Measurements from ENCODE around the gene BCL2L1.
"Not testable (repeated sequence)": the region's sequence is repeated elsewhere in the genome, so short reads cannot be mapped to it uniquely, and the experiment has no call there.

Gene BCL2L1

DNA sequence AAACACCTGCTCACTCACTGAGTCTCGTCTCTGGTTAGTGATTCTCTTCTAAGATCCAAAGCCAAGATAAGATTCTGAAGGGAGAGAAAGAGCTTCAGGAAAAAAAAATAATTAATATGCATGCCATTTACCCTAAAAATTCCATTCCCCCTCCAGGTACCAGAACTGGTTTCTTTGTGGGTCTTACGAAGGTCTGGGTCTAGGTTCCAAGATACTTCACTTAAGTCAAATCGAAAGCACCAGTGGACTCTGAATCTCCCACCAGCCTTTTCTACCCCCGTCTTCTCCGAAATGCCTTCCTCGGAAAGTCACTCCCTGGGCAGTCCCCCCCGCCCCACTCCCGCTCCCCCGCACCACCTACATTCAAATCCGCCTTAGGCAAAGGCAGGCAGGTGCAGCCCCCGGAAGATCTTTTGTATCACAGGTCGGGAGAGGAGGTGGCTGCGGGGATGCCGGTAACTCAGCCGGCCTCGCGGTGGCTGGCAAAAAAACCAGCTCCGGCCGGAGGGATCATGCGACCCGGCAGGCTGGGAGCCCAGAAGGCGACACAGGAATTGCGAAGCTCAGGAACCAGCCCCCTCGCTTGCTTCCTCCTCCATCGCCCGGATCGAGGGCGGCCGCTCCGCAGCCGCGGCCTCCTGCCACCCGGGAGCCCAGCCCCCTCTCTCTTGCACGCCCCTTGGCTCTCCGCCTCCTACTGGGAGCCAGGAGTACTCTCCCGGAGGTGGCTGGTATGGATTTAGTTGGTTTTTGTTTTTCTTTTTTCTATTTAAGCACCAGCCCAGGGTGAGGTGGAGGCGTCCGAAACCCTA is at the start of gene BCL2L1:
BCL2L1 (minus strand) TSS at position 612 of the 812 bp plus-strand sequence. CDS start 650 bp downstream, outside the sequence.
- peak; percentile 66 to 75 for DNase-seq (ENCODE audit: low read depth in 2 of 2)

DNA sequence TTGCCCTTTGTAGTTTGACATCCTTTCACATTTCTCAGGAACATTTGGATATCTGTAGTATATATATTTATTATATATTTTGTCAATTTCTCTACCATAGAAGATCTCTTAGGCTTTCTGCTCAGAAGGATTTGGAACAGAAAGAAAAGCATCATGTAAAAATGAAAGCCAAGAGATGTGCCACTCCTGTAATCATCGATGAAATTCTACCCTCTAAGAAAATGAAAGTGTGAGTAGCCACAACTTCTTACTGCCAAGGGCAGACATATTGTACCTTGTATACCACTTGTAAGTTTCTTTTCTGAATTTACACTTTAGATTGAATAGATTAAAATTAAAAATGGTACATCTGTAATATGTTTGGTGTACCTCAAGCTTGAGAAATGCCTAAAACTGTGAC is 47.6 kb upstream of the BCL2L1 start:
- no peak for DNase-seq (ENCODE audit: low read depth in 2 of 2)

DNA sequence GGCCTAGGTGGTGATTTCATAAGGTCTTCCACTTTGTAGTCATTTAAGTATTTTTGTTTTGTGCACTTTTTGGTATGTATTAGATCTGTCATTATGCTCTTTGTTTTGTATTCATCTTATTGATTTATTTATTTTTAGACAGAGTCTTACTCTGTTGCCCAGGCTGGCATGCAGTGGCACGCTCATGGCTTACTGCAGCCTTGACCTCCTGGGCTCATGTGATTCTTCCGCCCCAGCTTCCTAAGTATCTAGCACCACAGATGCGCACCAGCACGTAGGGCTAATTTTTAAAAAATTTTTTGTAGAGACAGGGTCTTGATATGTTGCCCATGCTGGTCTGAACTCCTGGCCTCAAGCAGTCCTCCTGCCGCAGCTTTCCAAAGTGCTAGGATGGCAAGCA is 47.0 kb upstream of the BCL2L1 start:
- DNase-seq (ENCODE audit: low read depth in 2 of 2), result no peak

DNA sequence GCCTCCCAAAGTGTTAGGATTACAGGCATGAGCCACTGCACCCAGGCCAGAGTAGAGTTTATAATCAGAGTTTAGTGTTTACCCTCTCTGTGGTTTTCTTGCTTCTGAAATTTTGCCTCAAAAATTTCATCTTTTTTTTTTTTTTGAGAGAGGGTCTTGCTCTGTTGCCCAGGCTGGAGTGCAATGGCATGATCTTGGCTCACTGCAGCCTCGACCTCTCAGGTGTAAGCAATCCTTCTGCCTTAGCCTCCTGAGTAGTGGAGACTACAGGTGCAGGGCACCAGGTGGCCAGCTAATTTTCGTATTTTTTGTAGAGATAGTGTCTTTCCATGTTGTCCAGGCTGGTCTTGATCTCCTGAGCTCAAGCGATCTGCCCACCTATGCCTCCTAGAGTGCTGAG is 45.1 kb upstream of the BCL2L1 start:
- no peak for DNase-seq (ENCODE audit: low read depth in 2 of 2)

DNA sequence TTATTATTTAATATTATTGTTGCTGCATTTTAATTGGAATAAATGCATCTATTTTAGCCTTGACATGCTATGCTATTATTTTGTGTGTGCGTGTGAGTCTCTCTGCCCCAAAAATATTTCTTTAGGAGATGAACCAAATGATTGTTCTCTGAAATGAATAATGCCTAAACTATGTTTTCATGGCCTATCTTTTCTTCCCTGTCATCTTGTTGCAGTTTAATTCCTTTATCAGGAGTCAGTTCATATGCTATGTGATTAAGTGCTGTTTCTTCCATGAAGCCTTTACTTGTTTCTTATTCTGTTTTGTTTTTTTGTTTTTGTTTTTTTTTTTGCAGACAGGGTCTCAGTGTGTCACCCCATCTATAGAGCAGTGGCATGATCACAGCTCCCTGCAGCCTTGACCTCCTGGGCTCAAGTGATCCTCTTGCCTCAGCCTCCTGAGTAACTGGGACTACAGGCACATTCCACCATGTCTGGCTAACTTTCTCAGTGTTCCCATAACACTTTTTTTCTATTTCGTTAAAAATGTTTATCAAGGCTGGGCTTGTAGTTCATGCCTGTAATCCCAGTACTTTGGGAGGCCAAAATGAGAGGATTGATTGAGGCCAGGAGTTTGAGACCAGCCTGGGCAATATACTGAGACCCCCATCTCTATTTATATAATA is 42.1 kb upstream of the BCL2L1 start:
- no peak for DNase-seq (ENCODE audit: low read depth in 2 of 2)

DNA sequence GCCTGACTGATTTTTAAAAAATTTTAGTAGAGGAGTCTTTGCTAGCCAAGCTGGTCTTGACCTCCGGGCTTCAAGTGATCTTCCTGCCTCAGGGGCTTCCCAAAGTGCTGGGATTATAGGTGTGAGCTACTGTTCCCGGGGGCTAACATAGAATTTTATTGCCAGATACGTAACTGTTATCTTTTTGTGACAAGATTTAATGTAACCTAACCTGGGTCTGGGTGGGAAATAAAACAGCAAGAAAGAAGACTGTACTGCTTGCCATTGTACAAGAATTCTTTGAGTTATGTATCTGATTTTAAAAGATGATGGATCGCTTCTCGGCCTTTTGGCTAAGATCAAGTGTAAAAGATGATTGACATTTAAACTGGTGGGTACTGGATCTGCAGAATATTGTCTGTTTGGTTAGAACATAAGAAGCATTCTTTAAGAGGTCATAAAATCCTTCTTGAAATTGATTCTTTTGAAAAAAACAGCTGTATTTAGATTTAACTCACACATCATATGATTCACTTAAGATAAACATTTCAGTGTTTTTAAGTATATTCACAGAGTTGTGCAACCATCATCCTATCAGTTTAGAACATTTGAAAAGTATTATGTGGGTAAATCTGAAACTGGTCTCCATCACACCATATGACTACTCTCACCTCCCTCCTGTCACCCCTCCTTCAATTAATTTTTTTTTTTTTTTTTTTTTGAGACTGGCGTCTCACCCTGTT is 38.0 kb upstream of the BCL2L1 start:
- no peak for DNase-seq (ENCODE audit: low read depth in 2 of 2)

DNA sequence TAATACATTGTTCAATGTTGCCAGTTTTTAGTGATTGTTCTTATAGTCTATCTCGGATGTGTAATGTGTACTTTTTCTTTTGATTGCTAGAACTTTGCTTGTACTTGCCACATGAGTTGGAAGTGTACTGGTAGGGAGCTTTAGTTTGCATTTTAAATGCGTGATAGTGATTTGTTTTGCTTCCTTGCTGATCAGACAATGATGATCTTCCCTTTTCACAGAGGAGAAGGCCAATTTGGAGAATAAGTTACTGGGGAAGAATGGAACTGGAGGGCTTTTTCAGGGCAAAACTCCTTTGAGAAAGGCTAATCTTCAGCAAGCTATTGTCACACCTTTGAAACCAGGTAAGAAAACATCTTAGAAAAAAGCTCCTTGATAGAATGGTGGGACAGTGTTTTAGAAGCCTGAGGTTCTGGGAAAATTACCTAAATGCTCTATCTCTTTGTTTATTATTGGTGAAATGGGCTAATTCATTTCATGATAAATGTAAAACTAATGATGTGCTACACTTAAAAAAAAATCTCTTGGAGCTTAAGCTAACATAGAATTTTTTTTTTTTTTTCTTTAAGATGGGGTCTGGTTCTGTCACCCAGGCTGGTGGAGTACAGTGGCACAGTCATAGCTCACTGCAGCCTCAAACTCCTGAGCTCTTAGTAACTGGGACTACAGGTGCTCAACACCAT is 37.3 kb upstream of the BCL2L1 start:
- no peak for DNase-seq (ENCODE audit: low read depth in 2 of 2)

DNA sequence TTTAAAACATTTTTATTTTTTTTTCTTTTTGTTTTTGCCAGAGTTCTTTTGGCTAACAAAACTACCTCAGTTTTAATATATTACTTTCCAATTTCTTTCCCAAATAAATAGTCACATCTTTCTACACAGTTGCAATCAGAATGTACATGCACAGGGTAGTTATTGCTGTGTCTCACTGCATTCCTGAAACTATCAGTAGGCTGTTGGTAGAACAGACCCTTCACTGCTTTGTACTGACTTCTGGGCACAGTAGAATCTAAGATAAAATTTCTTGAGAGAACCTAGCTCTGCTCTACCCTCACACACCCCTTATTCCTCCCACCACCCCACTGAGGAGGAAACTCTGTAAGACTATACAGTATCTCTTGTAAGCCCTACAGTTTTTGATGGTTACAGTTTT is 36.3 kb upstream of the BCL2L1 start:
- no peak for DNase-seq (ENCODE audit: low read depth in 2 of 2)

DNA sequence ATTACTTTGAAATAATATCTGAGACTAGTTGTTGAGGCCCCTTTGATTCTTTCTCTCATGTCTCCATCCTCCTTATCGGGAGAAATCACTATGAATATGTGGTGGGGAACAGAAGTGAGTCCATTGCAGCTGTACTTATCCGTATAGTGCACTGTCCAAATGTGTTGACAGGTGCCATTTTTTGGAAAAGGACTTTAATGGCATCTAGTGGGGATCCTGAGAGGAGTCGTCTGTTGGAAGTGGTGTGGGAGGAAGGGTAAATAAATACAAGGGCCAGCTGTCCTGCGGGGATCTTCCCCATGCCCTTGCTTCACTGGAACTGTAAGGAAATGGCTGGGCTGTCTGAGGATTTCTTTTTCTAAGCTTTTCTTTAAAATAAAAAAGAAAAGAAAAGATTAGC is 35.9 kb upstream of the BCL2L1 start:
- no peak for DNase-seq (ENCODE audit: low read depth in 2 of 2)

DNA sequence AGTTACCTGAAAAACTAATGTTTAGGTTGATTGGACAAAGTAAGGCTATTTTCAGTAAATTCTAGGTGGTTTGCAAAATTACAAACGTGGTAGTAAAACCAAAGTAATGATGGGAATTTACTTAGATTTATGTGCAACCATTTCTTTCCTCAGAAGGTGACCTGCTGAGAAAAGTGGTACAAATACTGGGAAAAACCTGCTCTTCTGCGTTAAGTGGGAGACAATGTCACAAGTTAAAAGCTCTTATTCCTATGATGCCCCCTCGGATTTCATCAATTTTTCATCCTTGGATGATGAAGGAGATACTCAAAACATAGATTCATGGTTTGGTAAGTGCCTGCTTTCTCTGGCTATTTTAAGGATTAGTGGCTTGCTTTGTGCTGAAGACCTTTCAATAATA is 34.6 kb upstream of the BCL2L1 start:
- no peak for DNase-seq (ENCODE audit: low read depth in 2 of 2)

DNA sequence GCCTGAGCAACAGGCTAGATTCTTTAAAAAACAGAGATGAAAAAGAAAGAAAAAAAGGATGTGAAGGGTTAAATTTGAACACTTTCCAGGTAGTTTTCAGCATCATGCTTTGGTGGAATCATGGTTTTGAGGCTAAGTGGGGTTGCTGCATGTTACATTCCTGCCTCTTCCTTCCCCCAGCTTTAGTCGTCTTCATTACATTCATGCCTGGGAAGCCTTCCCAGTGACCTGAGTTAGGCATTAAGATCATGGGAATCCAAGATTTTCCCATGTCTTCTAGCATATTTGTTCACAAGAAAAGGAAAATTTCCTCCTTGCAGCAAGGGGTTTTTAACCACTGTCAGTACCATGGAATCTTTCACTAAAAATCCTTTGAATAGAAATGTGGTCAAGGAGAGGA is 28.5 kb upstream of the BCL2L1 start:
- DNase-seq (ENCODE audit: low read depth in 2 of 2), result no peak

DNA sequence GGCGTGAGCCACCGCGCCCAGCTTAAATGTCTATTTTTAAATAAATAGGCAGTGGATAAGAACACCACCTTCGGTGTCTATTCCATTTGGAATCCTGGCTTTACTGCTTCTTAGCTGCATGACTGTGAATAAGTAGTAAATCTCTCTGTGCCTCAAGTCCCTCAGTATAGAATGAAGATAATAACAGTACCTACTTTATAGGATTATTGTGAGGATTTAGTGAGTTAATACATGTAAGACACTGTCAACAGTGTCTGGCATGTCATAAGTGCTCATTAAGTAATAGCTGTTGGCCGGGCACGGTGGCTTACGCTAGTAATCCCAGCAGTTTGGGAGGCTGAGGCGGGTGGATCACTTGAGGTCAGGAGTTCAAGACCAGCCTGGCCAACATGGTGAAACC is 26.6 kb upstream of the BCL2L1 start:
- no peak for DNase-seq (ENCODE audit: low read depth in 2 of 2)

DNA sequence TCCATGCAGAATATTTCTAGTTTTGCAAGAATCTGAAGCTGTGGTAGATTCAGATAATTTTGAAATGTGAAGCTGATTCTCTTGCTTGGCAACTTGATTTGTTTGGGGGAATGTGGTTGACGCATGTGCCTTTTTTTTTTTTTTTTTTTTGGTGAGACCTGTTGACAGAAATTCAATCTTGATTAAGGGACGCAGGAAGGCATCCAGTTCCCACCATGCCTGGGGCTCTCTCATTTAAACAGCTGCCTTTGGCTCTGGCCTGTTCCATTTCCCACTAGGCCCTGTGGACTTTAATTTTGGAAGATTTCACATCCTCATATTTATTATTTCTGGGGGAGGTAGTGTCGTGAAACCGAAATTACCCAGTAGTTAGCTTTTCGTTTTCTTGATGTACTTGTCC is 25.0 kb upstream of the BCL2L1 start:
- DNase-seq (ENCODE audit: low read depth in 2 of 2), result no peak

DNA sequence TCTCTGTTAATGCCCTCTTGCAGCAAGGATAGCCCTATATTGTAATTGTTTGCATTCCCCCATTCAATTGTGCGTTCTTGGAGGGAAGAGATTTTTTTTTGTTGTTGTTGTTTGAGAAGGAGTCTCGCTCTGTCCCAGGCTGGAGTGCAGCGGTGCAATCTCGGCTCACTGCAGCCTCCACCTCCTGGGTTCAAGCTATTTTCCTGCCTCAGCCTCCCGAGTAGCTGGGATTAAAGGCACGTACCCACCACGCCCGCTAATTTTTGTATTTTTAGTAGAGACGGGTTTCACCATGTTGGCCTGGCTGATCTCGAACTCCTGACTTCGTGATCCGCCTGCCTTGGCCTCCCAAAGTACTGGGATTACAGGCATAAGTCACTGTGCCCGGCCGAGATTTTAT is 24.4 kb upstream of the BCL2L1 start:
- DNase-seq (ENCODE audit: low read depth in 2 of 2), result not testable (repeated sequence)

DNA sequence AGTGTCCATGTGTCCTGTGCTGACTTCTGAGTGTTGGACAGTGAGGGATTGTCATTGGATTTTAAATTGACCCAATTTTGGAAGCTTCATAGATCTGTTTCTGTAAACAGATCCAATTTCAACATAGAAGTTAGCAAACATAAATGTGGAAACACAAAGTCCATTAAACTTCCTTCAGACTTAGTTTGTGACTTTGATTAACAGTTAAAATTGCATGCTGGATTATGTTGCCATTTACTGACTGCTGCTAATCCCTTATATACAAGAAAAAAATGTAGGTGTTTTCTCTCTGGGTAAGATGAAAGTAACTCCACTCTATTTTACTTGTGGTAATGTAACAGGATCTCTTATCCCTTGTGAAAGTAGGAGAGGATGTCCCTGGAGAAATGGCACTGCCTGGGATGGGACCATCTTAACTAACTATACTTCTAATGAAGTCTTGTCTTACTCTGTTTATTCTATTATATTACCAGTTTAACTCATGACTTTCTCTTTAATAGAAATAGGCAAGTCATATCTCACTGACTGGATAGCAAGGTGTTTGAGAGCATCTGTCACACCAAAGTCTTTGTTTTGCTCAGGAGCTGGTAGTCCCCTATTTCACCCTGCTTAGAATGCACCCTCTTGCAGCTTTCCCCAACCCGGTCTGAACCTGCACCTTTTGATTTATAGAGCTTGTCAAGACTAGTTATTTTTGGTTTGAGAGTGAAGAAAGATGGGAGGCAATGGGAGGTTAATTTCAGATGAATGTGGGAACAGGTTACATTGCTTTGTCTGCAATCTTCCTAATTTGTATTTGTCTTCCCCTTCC is 23.6 kb upstream of the BCL2L1 start:
- DNase-seq (ENCODE audit: low read depth in 2 of 2), result no peak

DNA sequence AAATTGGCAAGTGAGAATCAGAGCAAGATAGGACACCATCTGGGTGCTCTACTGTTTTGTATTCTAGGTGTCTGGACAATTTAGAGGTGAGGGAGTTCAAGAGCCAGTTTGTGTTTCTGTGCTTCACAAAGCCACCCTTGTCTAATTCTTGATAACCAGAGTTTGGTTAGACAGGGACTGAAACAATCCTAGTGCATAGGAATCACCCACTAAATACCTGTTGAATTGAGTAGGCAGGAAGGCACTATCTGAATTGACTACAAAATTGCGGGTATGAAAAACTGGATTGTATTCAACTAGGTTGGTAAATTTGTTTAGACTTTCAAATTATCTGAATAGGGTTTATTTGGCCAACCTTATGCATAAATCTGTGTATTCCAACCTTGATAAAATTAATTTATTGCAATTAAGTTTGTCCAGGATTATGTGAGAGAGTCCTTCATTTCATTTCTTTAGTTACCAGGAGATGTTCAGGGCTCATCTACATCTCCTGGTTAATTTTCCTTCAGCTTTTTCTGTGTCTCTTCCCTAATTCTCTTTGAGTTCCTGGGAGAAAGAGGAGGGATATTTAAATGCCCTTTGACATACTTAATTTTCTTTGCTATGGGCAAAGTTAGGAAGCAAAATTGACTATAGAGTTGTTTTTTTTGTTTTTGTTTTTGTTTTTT is 18.1 kb upstream of the BCL2L1 start:
- no peak for DNase-seq (ENCODE audit: low read depth in 2 of 2)

DNA sequence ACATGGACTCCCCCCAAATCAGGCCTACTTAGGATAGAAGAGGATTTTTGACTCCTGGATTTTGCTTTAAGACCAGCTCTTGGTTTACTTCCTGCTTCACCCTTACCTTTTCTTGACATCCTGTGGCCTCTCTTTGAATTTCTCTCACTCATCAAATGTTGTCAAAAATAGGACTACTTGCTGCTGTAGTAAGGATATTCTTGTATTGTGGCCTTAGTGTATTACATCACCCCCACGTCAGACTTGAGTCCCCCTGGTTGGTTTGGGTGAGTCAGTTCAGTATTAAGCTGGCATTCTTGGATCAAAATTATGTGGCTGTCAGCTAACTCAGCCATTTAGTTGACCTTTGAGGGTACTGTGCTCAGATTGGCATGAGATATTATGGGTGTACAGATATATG is 17.5 kb upstream of the BCL2L1 start:
- DNase-seq (ENCODE audit: low read depth in 2 of 2), result no peak

DNA sequence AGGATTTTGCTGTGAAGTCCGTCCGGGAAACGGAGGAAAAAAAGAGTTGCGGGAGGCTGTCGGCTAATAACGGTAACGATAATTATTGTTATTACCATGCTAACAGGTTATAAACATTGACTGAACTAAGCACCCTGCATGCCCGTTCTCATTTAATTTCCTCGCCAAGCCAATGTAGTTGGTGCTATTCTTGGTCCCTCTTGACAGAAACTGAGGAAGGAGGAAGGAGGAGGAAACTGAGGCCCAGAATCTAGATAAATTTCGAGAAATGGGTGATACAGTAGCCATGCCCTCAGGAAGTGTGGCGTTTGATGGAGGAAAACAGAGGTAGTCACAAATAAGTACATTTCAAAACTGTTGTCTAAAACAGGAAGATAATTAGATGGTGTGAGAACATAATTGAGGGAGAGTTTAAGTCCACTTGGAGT is 16.9 kb upstream of the BCL2L1 start:
- DNase-seq (ENCODE audit: low read depth in 2 of 2), result no peak

DNA sequence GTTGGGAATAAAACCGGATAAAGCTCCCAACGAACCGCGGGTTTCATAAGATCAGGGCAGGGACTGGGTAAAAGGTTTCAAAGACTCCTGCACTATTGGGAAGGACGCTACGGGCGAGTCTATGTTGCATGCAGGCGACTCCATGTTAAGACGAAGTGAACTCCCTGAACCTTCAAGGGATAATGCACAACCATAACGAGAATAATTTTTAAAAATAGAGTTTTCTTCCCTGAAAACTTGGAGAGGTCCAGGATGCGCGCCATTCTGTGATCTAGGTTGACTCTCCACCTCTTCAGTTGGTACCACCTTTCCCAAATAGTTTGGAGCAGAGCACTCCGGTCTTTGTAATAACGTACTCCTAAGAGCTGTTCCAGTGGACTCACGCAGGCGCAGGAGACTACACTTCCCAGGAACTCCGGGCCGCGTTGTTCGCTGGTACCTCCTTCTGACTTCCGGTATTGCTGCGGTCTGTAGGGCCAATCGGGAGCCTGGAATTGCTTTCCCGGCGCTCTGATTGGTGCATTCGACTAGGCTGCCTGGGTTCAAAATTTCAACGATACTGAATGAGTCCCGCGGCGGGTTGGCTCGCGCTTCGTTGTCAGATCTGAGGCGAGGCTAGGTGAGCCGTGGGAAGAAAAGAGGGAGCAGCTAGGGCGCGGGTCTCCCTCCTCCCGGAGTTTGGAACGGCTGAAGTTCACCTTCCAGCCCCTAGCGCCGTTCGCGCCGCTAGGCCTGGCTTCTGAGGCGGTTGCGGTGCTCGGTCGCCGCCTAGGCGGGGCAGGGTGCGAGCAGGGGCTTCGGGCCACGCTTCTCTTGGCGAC is 16.3 kb upstream of the BCL2L1 start, which contains the start of gene TPX2:
TPX2 (plus strand) TSS at position 562 of the 821 bp plus-strand sequence. CDS start 18,187 bp downstream, outside the sequence.
- DNase-seq (ENCODE audit: low read depth in 2 of 2), result peak; percentile 81 to 83

DNA sequence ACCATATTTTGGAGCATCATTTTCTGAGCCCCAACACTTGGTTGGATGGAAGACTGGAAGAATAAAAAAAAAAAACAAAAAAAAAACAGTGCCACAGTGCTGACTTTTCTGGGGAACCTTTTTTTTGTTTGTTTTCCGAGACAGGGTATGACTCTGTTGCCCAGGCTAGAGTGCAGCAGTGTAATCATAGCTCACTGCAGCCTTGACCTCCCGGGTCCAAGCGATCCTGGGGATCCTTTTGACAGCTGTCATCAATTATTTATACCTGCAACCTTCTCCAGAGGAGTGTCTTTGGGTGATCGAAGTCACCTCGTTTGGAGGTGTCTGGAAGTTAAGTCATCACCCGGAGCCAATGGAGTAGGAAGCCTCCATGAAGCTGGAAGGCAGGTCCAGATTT is 8.7 kb upstream of the BCL2L1 start:
- DNase-seq (ENCODE audit: low read depth in 2 of 2), result no peak

Data from activated CD4-positive, alpha-beta T cell treated with anti-CD3 and anti-CD28 coated beads for 24 hours (primary cell).